GM10847 (cell line): ENCODE data around the gene GTPBP3.

Experiments used
- POLR2A ChIP-seq: IDR thresholded peaks from 2 replicates; pipeline ENCODE4 v1.6.1; 2011; ENCODE audit not compliant: insufficient read length; ENCODE audit errors: extremely low read depth

Gene GTPBP3

GRCh38 chr19:17322854-17323253 is 14.5 kb upstream of the GTPBP3 start:
- TF ChIP-seq POLR2A, result no peak

GRCh38 chr19:17323300-17323963 is 13.9 kb upstream of the GTPBP3 start:
- TF ChIP-seq POLR2A, result no peak

DNA sequence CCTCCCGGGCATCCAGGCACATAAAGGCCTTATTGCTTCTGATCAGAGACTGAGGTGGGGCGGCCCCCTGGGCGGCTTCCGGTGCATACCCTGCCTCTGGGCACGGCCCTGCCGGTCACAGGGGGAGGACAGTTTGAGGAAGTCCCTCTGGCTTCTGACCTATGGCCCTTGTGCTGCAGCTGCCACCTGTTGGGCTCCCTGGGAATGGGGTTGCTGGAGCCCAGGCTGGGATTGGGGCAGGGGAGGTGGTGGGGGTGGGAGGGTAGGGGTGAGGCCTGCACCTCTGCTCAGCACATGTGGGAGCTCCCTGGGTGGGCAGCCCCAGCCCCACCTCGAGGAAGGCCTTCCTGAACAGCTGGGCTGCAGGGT is 13.4 kb upstream of the GTPBP3 start:
- TF ChIP-seq POLR2A, result no peak

GRCh38 chr19:17324357-17325114 is 12.8 kb upstream of the GTPBP3 start:
- TF ChIP-seq POLR2A, result no peak

DNA sequence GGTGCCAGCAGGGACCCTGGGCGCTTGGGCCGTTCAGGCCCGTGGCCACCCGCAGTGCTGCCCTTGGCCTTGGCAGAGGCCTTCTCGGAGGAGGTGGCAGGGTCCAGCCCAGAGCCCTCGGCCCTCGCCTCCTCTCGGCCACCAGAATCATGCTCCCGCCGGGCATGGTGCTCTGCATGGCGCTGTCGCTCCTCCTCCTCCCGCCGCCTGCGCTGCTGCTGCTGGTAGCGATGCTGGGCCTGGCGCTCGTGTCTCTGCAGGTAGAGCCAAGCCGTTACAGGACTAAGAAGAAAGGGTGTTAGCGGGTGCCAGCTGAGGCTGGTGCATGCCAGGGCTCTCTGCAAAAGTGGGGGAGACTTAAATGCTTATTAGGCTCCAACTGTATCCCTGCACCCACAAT is 12.2 kb upstream of the GTPBP3 start:
- TF ChIP-seq POLR2A, result no peak

DNA sequence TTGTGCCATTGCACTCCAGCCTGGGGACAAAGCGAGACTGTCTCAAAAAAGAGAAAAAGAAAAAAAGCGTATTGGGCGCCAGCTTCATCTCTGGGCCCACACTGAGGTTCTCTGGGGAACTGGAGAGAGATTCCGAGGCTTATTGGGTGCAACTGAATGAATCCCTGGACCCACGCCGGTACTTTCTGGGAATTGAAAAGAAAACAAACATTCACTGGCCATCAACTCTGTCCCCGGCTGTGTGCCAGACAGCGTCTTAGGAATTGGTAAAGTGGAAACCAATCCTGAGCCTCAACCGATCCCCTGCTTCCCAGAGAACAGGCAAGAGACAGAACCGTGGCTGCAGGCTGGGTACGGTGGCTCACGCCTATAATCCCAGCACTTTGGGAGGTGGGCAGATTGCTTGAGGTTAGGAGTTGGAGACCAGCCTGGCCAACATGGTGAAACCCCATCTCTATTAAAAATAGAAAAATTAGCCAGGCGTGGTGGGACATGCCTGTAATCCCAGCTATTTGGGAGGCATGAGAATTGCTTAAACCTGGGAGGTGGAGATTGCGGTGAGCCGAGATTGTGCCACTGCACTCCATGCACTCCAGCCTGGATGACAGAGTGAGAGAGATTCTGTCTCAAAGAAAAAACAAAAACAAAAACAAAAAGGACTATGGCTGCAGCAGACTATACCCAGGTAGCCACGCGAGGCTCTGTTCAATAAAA is 11.3 kb upstream of the GTPBP3 start:
- no peak for TF ChIP-seq POLR2A

- no peak for TF ChIP-seq POLR2A
These were observed 10.8 kb upstream of the GTPBP3 start for GRCh38 chr19:17326595-17326966.

- no peak for TF ChIP-seq POLR2A
These were observed 10.2 kb upstream of the GTPBP3 start for GRCh38 chr19:17327068-17327653.

DNA sequence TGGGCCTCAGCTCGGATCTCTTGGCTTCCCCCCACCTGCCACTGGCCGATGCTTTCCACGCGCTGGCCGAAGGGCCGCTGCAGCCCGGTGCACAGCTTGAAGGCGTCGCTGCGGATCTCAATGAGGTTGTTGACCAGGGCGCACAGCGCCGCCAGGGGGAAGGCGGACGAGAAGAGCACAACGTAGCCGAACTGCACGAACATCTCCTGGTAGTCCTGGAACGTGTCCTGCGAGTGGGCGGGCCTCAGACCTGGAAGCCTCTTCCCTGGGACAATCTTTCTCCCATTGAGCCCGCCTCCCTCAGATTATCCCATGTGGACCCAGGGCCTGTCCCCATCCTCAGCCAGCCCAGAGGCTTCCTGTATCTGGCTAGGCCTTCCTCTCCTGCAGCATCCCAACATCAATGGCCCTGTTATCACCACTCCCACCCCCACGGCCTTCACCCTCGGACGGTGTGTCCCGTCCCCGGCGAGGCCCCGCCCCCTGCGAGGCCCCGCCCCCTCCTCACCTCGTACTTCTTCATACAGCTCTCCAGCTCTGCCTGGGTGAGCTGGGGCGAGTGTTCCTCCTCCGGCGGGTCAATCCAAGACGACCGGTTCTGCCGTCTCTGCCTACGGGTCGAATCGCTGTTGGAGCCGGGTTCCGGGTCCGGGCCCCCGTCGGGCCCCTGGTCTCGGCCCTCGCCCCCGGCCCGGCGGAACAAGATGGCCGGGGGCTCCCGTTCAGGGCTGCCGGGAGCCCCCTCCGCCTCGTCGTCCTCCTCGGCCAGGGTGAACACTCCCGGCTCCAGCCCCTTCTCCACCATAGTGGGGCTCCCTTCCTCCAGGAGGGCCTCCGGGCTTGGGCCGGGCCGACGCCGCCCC is 9.5 kb upstream of the GTPBP3 start:
- TF ChIP-seq POLR2A, result no peak

DNA sequence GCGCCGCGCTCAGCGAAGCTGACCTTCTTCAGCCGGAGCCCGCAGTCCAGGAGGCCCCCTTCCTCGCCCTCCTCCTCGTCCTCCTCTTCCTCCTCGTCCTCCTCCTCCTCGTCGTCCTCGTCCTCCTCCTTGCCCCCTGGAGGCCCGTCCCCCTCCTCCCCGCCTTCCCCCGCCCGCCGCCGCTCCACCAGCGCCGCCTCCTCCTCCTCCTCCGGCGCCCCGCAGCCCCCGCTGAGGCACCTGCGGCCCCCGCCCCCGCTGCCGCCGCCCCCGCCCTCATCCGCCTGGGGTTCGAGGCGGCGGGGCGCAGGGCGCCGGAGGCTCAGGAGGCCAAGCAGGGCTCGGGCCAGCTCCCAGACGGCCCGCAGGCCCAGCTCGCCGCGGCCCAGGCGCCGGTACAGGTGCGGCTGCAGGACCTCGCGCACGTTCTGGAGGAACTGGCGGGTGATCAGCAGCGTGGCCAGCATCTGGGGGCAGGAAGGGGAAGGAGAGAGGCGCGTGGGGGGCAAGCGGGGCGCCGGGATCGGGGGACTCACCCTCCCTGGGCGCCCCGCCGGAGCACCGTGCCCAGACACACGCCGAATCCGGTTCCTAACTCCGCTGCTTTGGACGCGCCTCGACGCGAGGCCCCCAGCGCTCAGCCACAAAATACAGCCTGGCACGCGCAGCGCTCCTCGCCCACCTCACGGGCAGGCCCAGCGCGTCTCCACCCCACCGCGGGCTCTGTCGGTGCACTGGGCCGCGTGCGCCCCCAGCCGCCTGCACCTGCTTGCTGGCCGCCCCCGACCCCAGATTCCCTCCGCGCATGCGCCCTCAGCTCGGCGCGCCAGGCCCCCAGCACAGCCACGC is 8.6 kb upstream of the GTPBP3 start:
- TF ChIP-seq POLR2A, result no peak

GRCh38 chr19:17329366-17330261 is 7.7 kb upstream of the GTPBP3 start:
- TF ChIP-seq POLR2A, result no peak

DNA sequence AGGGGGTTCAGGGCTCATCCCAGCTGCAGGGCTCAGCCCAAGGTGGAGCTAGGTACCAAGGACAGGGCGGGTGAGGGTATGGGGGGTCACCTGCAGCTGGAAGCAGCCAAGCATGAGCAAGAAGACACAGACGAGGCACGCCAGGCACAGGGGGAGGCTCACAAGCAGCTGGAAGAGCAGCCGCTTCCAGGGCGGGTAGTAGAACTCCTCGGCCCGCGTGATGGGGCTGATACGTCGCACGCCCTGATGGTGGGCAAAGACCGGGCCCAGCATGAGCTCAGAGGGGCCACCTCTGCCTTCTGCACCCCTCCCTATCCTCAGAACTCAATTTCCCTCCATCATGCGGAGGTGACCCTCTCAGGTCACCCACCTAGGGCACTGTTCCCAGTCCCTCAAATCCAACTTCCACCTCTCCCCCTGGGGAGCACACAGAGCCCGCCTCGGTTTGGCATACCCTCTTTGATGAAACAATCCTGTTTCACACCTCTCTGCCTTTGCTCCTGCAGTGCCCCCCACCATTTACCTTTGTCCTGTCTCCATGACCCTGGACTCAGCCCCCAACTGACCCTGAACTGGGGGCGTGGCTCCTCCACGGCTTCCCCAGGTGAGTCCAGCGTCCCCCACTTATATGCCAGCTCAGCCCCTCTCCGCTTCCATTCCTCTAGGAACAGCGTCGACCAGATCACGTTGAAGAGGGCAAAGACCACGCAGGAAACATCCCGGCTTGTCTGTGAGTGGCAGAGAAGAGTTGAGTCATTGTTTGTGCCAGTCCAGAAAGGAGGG is 6.9 kb upstream of the GTPBP3 start:
- no peak for TF ChIP-seq POLR2A
